Endothelial cell of umbilical vein (primary cell): ENCODE data around the gene CBLIF. TPM values are rescaled to one million over a fixed set of nuclear protein-coding genes. Genes with fewer than 3 reads are reported as not detected.

Experiments used
- BruUV-seq: library from RNA; stranded (reverse); fragments of 400-500 nt; replicated peaks from 2 replicates; lab custom pipeline; 2021; lab: Mats Ljungman, UMichigan
- CTCF ChIA-PET: fragments of 300-600, 350-600 bp; sonication (Branson Sonifier 250); formaldehyde crosslinking; loops from one replicate; lab custom pipeline; 2021; ENCODE audit warnings: antibody characterized with exemption, inconsistent platforms; lab: Charles Lee
- POLR2A ChIA-PET: fragments of 300-600, 350-600 bp; sonication (Branson Sonifier 250); formaldehyde crosslinking; loops from one replicate; lab custom pipeline; 2021; ENCODE audit warnings: antibody characterized with exemption, inconsistent platforms; lab: Charles Lee
- DNase-seq: peaks from one replicate; pipeline ENCODE4 v3.0.0-alpha.2; 2011; ENCODE audit warnings: low read depth, low spot score
- FAIRE-seq: peaks from 2 replicates; lab custom pipeline; 2011; peaks lifted over from hg19 to GRCh38; lab: Jason Lieb, UNC
- H2AFZ ChIP-seq: 2 replicates; pipeline ENCODE4 v1.6.0; 2012; ENCODE audit warnings: low read depth, low read length, control low read depth, inconsistent platforms
- H3K27ac ChIP-seq: 2 replicates; pipeline ENCODE4 v1.5.1; 2011; ENCODE audit warnings: low read depth, mild to moderate bottlenecking, control low read depth, low read length, moderate library complexity; ENCODE audit not compliant: insufficient read depth
- H3K27me3 ChIP-seq, 2 experiments: 2 replicates each; pipeline versions ENCODE4 v1.6.0 to v1.6.1; 2011; ENCODE audit warnings: low read length in 2 of 2, mixed read lengths in 1 of 2; ENCODE audit not compliant: control insufficient read depth in 2 of 2, insufficient read depth in 2 of 2
- H3K36me3 ChIP-seq, 2 experiments: 2 replicates in 1 of 2; 3 replicates in 1 of 2; pipeline ENCODE4 v1.5.1; 2011; ENCODE audit warnings: low read length in 2 of 2, mild to moderate bottlenecking in 1 of 2, moderate library complexity in 1 of 2; ENCODE audit not compliant: control insufficient read depth in 2 of 2, insufficient read depth in 2 of 2; ENCODE audit errors: extremely low read depth in 1 of 2
- H3K4me1 ChIP-seq: 3 replicates; pipeline ENCODE4 v1.5.1; 2011; ENCODE audit warnings: mild to moderate bottlenecking, low read length; ENCODE audit not compliant: control insufficient read depth, insufficient read depth; ENCODE audit errors: extremely low read depth
- H3K4me2 ChIP-seq: 2 replicates; pipeline ENCODE4 v1.6.1; 2011; ENCODE audit warnings: low read length, control low read depth, mixed read lengths; ENCODE audit not compliant: insufficient read depth
- H3K4me3 ChIP-seq, 3 experiments: fragments of 200-600 bp in 1 of 3; sonication (generic), shearing (Covaris generic) in 1 of 3; replicated peaks in 1 of 3; 2 replicates each; pipeline ENCODE4 v1.5.1; 2011 to 2016; ENCODE audit warnings: control low read depth in 3 of 3, low read length in 3 of 3, mild to moderate bottlenecking in 2 of 3, inconsistent platforms in 1 of 3, low read depth in 1 of 3, moderate library complexity in 1 of 3; ENCODE audit not compliant: insufficient read depth in 1 of 3
- H3K79me2 ChIP-seq: 2 replicates; pipeline ENCODE4 v1.6.0; 2012; ENCODE audit warnings: low read length, inconsistent platforms; ENCODE audit not compliant: control insufficient read depth, insufficient read depth
- H3K9ac ChIP-seq: replicated peaks from 2 replicates; pipeline ENCODE3; 2011; ENCODE audit warnings: low read length, control low read depth; ENCODE audit not compliant: insufficient read depth; ENCODE audit errors: extremely low read depth
- H3K9me1 ChIP-seq: replicated peaks from 3 replicates; pipeline ENCODE4 v1.6.0; 2011; ENCODE audit warnings: mild to moderate bottlenecking, low read length; ENCODE audit not compliant: control insufficient read depth, insufficient read depth; ENCODE audit errors: extremely low read depth
- H3K9me3 ChIP-seq: replicated peaks from 2 replicates; pipeline ENCODE4 v1.5.1; 2012; ENCODE audit warnings: low read length, inconsistent platforms; ENCODE audit not compliant: control insufficient read depth, insufficient read depth
- H4K20me1 ChIP-seq: replicated peaks from 2 replicates; pipeline ENCODE3; 2011; ENCODE audit warnings: mild to moderate bottlenecking, low read length; ENCODE audit not compliant: control insufficient read depth, insufficient read depth; ENCODE audit errors: extremely low read depth
- CTCF ChIP-seq, 2 donors: IDR thresholded peaks; 1 replicate in 1 of 2; 2 replicates in 1 of 2; pipeline ENCODE4 v1.5.1; 2011; ENCODE audit warnings: low read length in 2 of 2, mild to moderate bottlenecking in 2 of 2, moderate library complexity in 2 of 2, control low read depth in 1 of 2, inconsistent platforms in 1 of 2, low read depth in 1 of 2; ENCODE audit not compliant: insufficient read depth in 1 of 2; ENCODE audit errors: extremely low read depth in 1 of 2
- EZH2 ChIP-seq: IDR thresholded peaks from 2 replicates; pipeline ENCODE4 v1.6.1; 2012; ENCODE audit warnings: borderline replicate concordance, low read depth, mild to moderate bottlenecking, moderate library complexity, low read length, inconsistent platforms; ENCODE audit not compliant: severe bottlenecking
- FOS ChIP-seq: IDR thresholded peaks from 2 replicates; pipeline ENCODE4 v1.6.1; 2011; ENCODE audit warnings: mild to moderate bottlenecking, low read length, moderate library complexity, borderline replicate concordance; ENCODE audit not compliant: insufficient read depth
- GATA2 ChIP-seq: IDR thresholded peaks from 2 replicates; pipeline ENCODE4 v1.7.0; 2011; ENCODE audit warnings: low read depth, mild to moderate bottlenecking, moderate library complexity, mixed read lengths, low read length; ENCODE audit not compliant: insufficient read length, insufficient read depth
- JUN ChIP-seq: IDR thresholded peaks from 2 replicates; pipeline ENCODE4 v1.6.1; 2011; ENCODE audit warnings: borderline replicate concordance, low read depth; ENCODE audit not compliant: insufficient read length, insufficient read depth
- MAX ChIP-seq: IDR thresholded peaks from 2 replicates; pipeline ENCODE4 v1.6.1; 2011; ENCODE audit not compliant: insufficient read depth, insufficient read length
- MYC ChIP-seq: IDR thresholded peaks from one replicate; pipeline ENCODE4 v1.6.1; 2011; ENCODE audit warnings: mild to moderate bottlenecking, low read depth, low read length
- POLR2A ChIP-seq: IDR thresholded peaks from 2 replicates; pipeline ENCODE4 v1.6.1; 2012; ENCODE audit warnings: low read depth, mild to moderate bottlenecking, control low read depth, low read length
- POLR2AphosphoS5 ChIP-seq: IDR thresholded peaks from 2 replicates; pipeline ENCODE4 v1.6.1; 2012; ENCODE audit warnings: low read depth, mild to moderate bottlenecking, control low read depth, low read length, moderate library complexity; ENCODE audit not compliant: insufficient read depth
- dilution Hi-C: fragments of 300-500 bp; cut with MboI; formaldehyde crosslinking; loops from one replicate; pipeline ENCODE4 v1.15.0; 2019; ENCODE audit warnings: low sequenced_read_pairs; ENCODE audit not compliant: extremely low pct_ligation_motif_present
- intact Hi-C: fragments of 100-400 bp; cut with micrococcal nuclease; formaldehyde crosslinking; loops from one replicate; pipeline ENCODE4 v1.10.0; 2022
- polyA plus RNA-seq, 4 experiments: library from polyadenylated mRNA; depleted of rRNA in 3 of 4; stranded (reverse) in 3 of 4; unstranded in 1 of 4; fragments of >200 nt; gene quantifications; 2 replicates each; pipeline versions ENCODE4 v1.2.1 to v1.2.3, GENCODE V29; 2011 to 2012; ENCODE audit warnings: missing spikeins in 1 of 4
- total RNA-seq: library from RNA; stranded (reverse); gene quantifications from 2 replicates; pipeline ENCODE4 v1.2.3, GENCODE V29; 2021

CBLIF gene
- total and polyA plus RNA-seq, 2 donors (not counting 3 experiments of a cell fraction or from before 2014, with no cell fraction given) = not detected

DNA sequence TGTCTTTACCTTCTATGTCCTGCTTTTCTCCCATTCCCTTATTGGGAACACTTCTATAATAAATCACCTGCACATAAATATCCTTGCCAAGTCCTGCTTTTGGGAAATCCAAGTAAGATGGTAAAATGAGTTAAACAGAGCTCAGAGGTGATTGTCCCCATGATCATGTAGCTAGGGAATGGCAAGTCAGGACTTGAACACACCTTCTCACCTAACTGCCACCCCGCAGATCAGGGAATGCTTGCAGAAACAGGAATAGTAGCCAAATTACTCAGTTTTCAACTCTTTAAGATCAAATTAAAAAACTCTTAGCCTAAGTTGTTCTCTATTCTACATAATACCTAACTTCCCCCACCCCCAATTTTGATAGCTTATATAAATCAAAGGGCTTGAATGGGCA is 49.3 kb upstream of the CBLIF start:
- BruUV-seq = no TSS peak
- ChIA-PET CTCF (interaction anchor here (1.1 to 2.9 kb wide), 2 partner anchors 24 to 30 kb away, joined by 3 to 14 read pairs; no protein-coding TSS in a partner anchor), POLR2A (no interaction called here)
- H3K9me3 ChIP-seq = no peaks in the 10 kb centered on the region
- H4K20me1 ChIP-seq = no peaks in the 10 kb centered on the region
- DNase-seq (no peak), FAIRE-seq (no peak)
- TF ChIP-seq MAX (no peak), GATA2 (no peak), MYC (no peak), FOS (no peak), CTCF (IDR thresholded peaks at IDR 0.05; ENCODE audit: extremely low read depth in 1 of 2, insufficient read depth in 1 of 2, low read depth in 1 of 2, low read length in 2 of 2) (no peak), EZH2 (no peak), POLR2AphosphoS5 (no peak), JUN (no peak), POLR2A (no peak)
- intact Hi-C loops (no loop called here), dilution Hi-C loops (no loop called here)
- peaks cover 0 to 3% of the 10 kb centered on the region in 2 experiments for H3K27me3 ChIP-seq
- no peak overlapping the region for H3K27ac ChIP-seq
- no peaks in the 10 kb centered on the region for H3K9me1 ChIP-seq
- no peaks in the 10 kb centered on the region for H3K4me1 ChIP-seq
- H3K79me2 ChIP-seq = no peaks in the 10 kb centered on the region
- no peak overlapping the region for H3K9ac ChIP-seq
- no peak overlapping the region for H2AFZ ChIP-seq
- H3K36me3 ChIP-seq = no peaks in the 10 kb centered on the region
- no peak overlapping the region for H3K4me3 ChIP-seq
- no peak overlapping the region for H3K4me2 ChIP-seq
